H1 (cell line): ENCODE data around the gene TXNDC5. TPM values are rescaled to one million over a fixed set of nuclear protein-coding genes. Genes with fewer than 3 reads are reported as not detected.
A peak's percentile ranks its signal among the peaks of the same experiment; 100 is the strongest.

Experiments
- CTCF ChIA-PET: fragments of 300-600 bp; sonication (Branson Sonifier 250); formaldehyde crosslinking; loops from one replicate; lab custom pipeline; 2021; ENCODE audit not compliant: partially characterized antibody; lab: Charles Lee
- POLR2A ChIA-PET: fragments of 300-600 bp; sonication (Branson Sonifier 250); formaldehyde crosslinking; loops from one replicate; lab custom pipeline; 2021; ENCODE audit warnings: inconsistent platforms; ENCODE audit not compliant: partially characterized antibody; lab: Charles Lee
- DNase-seq, 2 experiments: peaks; one replicate each; pipeline versions ENCODE4 v3.0.0 to v3.0.0-alpha.2; 2010 to 2022; ENCODE audit warnings: low spot score in 2 of 2, low read depth in 1 of 2, mixed read lengths in 1 of 2
- FAIRE-seq: peaks from 2 replicates; lab custom pipeline; 2011; peaks lifted over from hg19 to GRCh38; lab: Jason Lieb, UNC
- H2AFZ ChIP-seq: 2 replicates; pipeline ENCODE4 v1.8.1; 2012; ENCODE audit warnings: low read length, inconsistent platforms
- H2AK5ac ChIP-seq: 2 replicates; pipeline ENCODE4 v1.6.1; 2013; ENCODE audit warnings: low read depth, low read length
- H2BK120ac ChIP-seq: replicated peaks from 2 replicates; pipeline ENCODE3; 2013; ENCODE audit warnings: low read depth, low read length, inconsistent platforms
- H2BK12ac ChIP-seq: 2 replicates; pipeline ENCODE4 v1.6.1; 2013; ENCODE audit warnings: low read depth, low read length
- H2BK15ac ChIP-seq: 2 replicates; pipeline ENCODE4 v1.6.1; 2013; ENCODE audit warnings: low read length
- H2BK20ac ChIP-seq: 2 replicates; pipeline ENCODE4 v1.6.1; 2013; ENCODE audit warnings: low read length
- H2BK5ac ChIP-seq: 2 replicates; pipeline ENCODE4 v1.6.1; 2013; ENCODE audit warnings: low read depth, low read length
- H3K14ac ChIP-seq: 2 replicates; pipeline ENCODE4 v1.6.1; 2013; ENCODE audit warnings: inconsistent platforms; ENCODE audit not compliant: insufficient read length
- H3K18ac ChIP-seq: 2 replicates; pipeline ENCODE4 v1.6.1; 2013; ENCODE audit warnings: low read length; ENCODE audit errors: extremely low read depth
- H3K23ac ChIP-seq: 2 replicates; pipeline ENCODE4 v1.6.1; 2013; ENCODE audit warnings: inconsistent platforms; ENCODE audit not compliant: insufficient read length
- H3K23me2 ChIP-seq: 2 replicates; pipeline ENCODE4 v1.6.1; 2013; ENCODE audit warnings: low read depth, low read length
- H3K27ac ChIP-seq: 2 replicates; pipeline ENCODE4 v1.6.1; 2011; ENCODE audit warnings: low read depth, low read length, inconsistent platforms
- H3K27me3 ChIP-seq, 4 experiments: replicated peaks in 1 of 4; 1 replicate in 1 of 4; 2 replicates in 3 of 4; pipeline versions ENCODE4 v1.6.1 to v1.8.1; 2011 to 2013; ENCODE audit warnings: low read length in 3 of 4, mild to moderate bottlenecking in 3 of 4, inconsistent platforms in 2 of 4, mixed read lengths in 2 of 4, moderate library complexity in 1 of 4; ENCODE audit not compliant: control insufficient read depth in 3 of 4, insufficient read depth in 3 of 4; ENCODE audit errors: extremely low read depth in 1 of 4
- H3K36me3 ChIP-seq, 4 experiments: 2 replicates each; pipeline versions ENCODE4 v1.6.1 to v1.8.1; 2011 to 2013; ENCODE audit warnings: mild to moderate bottlenecking in 4 of 4, low read length in 3 of 4, moderate library complexity in 2 of 4, control low read depth in 1 of 4, inconsistent platforms in 1 of 4; ENCODE audit not compliant: insufficient read depth in 4 of 4, control insufficient read depth in 2 of 4
- H3K4ac ChIP-seq: replicated peaks from 2 replicates; pipeline ENCODE3; 2013; ENCODE audit warnings: low read length, low read depth, mixed read lengths, inconsistent platforms; ENCODE audit not compliant: insufficient read length
- H3K4me1 ChIP-seq, 4 experiments: replicated peaks in 1 of 4; 1 replicate in 1 of 4; 2 replicates in 3 of 4; pipeline versions ENCODE4 v1.6.1 to v1.8.1; 2011 to 2013; ENCODE audit warnings: low read length in 3 of 4, inconsistent platforms in 2 of 4, mixed read lengths in 1 of 4; ENCODE audit not compliant: insufficient read depth in 4 of 4, control insufficient read depth in 3 of 4
- H3K4me2 ChIP-seq, 2 experiments: 2 replicates each; pipeline versions ENCODE4 v1.6.1 to v1.8.1; 2011 to 2013; ENCODE audit warnings: low read depth in 2 of 2, low read length in 2 of 2, control low read depth in 1 of 2, inconsistent platforms in 1 of 2, mild to moderate bottlenecking in 1 of 2; ENCODE audit not compliant: insufficient read depth in 1 of 2
- H3K4me3 ChIP-seq, 4 experiments: fragments of 200-600, 300-600 bp in 1 of 4; sonication (generic), shearing (Covaris generic), sonication (Bioruptor Twin) in 1 of 4; 2 replicates each; pipeline versions ENCODE4 v1.5.1 to v1.8.1; 2011 to 2016; ENCODE audit warnings: low read length in 4 of 4, low read depth in 3 of 4, control low read depth in 2 of 4, inconsistent platforms in 2 of 4, mild to moderate bottlenecking in 2 of 4, mixed read lengths in 1 of 4, moderate library complexity in 1 of 4; ENCODE audit not compliant: insufficient read depth in 2 of 4; ENCODE audit errors: extremely low read depth in 1 of 4
- H3K56ac ChIP-seq: replicated peaks from 2 replicates; pipeline ENCODE3; 2013; ENCODE audit warnings: low read depth, mild to moderate bottlenecking, mixed read lengths, low read length, inconsistent platforms; ENCODE audit not compliant: insufficient read length
- H3K79me1 ChIP-seq: 2 replicates; pipeline ENCODE4 v1.6.1; 2013; ENCODE audit warnings: low read depth, low read length, control low read depth
- H3K79me2 ChIP-seq, 2 experiments: 2 replicates each; pipeline versions ENCODE4 v1.6.1 to v1.8.1; 2012 to 2013; ENCODE audit warnings: low read length in 2 of 2, mild to moderate bottlenecking in 2 of 2, inconsistent platforms in 1 of 2; ENCODE audit not compliant: insufficient read depth in 2 of 2, control insufficient read depth in 1 of 2
- H3K9ac ChIP-seq, 4 experiments: replicated peaks in 1 of 4; 1 replicate in 1 of 4; 2 replicates in 3 of 4; pipeline versions ENCODE4 v1.6.1 to v1.8.1; 2011 to 2013; ENCODE audit warnings: low read depth in 3 of 4, low read length in 3 of 4, control low read depth in 2 of 4, mild to moderate bottlenecking in 2 of 4, moderate library complexity in 2 of 4, inconsistent platforms in 1 of 4; ENCODE audit errors: extremely low read depth in 1 of 4
- H3K9me3 ChIP-seq, 2 experiments: 2 replicates each; pipeline versions ENCODE4 v1.6.1 to v1.8.1; 2012 to 2013; ENCODE audit warnings: mild to moderate bottlenecking in 2 of 2, moderate library complexity in 2 of 2, control low read depth in 1 of 2, inconsistent platforms in 1 of 2, low read depth in 1 of 2, low read length in 1 of 2, mixed read lengths in 1 of 2; ENCODE audit not compliant: insufficient read depth in 2 of 2
- H4K20me1 ChIP-seq, 2 experiments: replicated peaks in 1 of 2; 2 replicates each; pipeline versions ENCODE3 to v1.8.1; 2011 to 2013; ENCODE audit warnings: inconsistent platforms in 2 of 2, low read length in 2 of 2, mild to moderate bottlenecking in 1 of 2; ENCODE audit not compliant: insufficient read depth in 2 of 2, control insufficient read depth in 1 of 2
- H4K5ac ChIP-seq: 2 replicates; pipeline ENCODE4 v1.6.1; 2013; ENCODE audit warnings: low read length, low read depth, mixed read lengths, inconsistent platforms; ENCODE audit not compliant: insufficient read length
- H4K8ac ChIP-seq: 2 replicates; pipeline ENCODE4 v1.8.0; 2013; ENCODE audit warnings: mild to moderate bottlenecking, moderate library complexity, low read length, inconsistent platforms; ENCODE audit not compliant: insufficient read depth; ENCODE audit errors: extremely low read depth
- H4K91ac ChIP-seq: replicated peaks from 2 replicates; pipeline ENCODE3; 2013; ENCODE audit warnings: low read length, mixed read lengths, inconsistent platforms; ENCODE audit not compliant: insufficient read length
- ASH2L ChIP-seq: fragments of 200-600, 300-600 bp; sonication (generic); IDR thresholded peaks from one replicate; pipeline ENCODE4 v1.7.1; 2017; ENCODE audit warnings: low read length
- BACH1 ChIP-seq: IDR thresholded peaks from 2 replicates; pipeline ENCODE4 v1.6.1; 2012; ENCODE audit warnings: low read length, improper control_type of control experiment
- BCL11A ChIP-seq, 2 experiments: IDR thresholded peaks; one replicate each; pipeline ENCODE4 v1.6.1; 2011; ENCODE audit warnings: low read depth in 2 of 2, low read length in 2 of 2, mild to moderate bottlenecking in 2 of 2
- CBX8 ChIP-seq: fragments of 300-800, 300-1000 bp; sonication (generic); IDR thresholded peaks from 2 replicates; pipeline ENCODE4 v1.7.1; 2016; ENCODE audit warnings: low read depth, low read length, borderline replicate concordance
- CHD1 ChIP-seq: IDR thresholded peaks from 2 replicates; pipeline ENCODE4 v1.6.1; 2012; ENCODE audit warnings: low read depth, low read length, improper control_type of control experiment
- CTBP2 ChIP-seq: IDR thresholded peaks from 2 replicates; pipeline ENCODE4 v1.7.0; 2011; ENCODE audit warnings: borderline replicate concordance, mild to moderate bottlenecking, moderate library complexity, mixed read lengths, low read length; ENCODE audit not compliant: insufficient read depth, insufficient read length
- JUND ChIP-seq: IDR thresholded peaks from 2 replicates; pipeline ENCODE4 v1.6.1; 2011; ENCODE audit warnings: mild to moderate bottlenecking, improper control_type of control experiment, low read length
- PHF8 ChIP-seq: fragments of 200-600 bp; sonication (generic); conservative IDR thresholded peaks from 2 replicates; pipeline ENCODE4 v1.7.1; 2012; ENCODE audit warnings: low read depth, mild to moderate bottlenecking, inconsistent platforms, low read length, moderate library complexity
- RFX5 ChIP-seq: IDR thresholded peaks from 2 replicates; pipeline ENCODE4 v1.6.1; 2011; ENCODE audit warnings: low read depth, low read length, improper control_type of control experiment, borderline replicate concordance
- RNF2 ChIP-seq: fragments of 200-900, 300-1000 bp; sonication (generic); IDR thresholded peaks from 2 replicates; pipeline ENCODE4 v1.7.1; 2016; ENCODE audit warnings: borderline replicate concordance, low read depth, mild to moderate bottlenecking, antibody characterized with exemption, low read length; ENCODE audit not compliant: poor library complexity, severe bottlenecking; ENCODE audit errors: missing control alignments
- SIN3A ChIP-seq, 2 experiments: IDR thresholded peaks in 1 of 2; conservative IDR thresholded peaks in 1 of 2; 2 replicates each; pipeline ENCODE4 v1.6.1; 2011 to 2012; ENCODE audit warnings: low read length in 2 of 2, improper control_type of control experiment in 1 of 2, low read depth in 1 of 2, mild to moderate bottlenecking in 1 of 2
- SP4 ChIP-seq: IDR thresholded peaks from 2 replicates; pipeline ENCODE4 v1.6.1; 2012; ENCODE audit warnings: low read length, inconsistent platforms
- WGBS, 2 experiments: shearing (Covaris generic) in 1 of 2; methylation state at CpG; one replicate each; pipeline versions ENCODE4 v1.1.6 to v1.1.7; 2013 to 2015; ENCODE audit warnings: low lambda C conversion rate in 2 of 2, mixed read lengths in 2 of 2, inconsistent platforms in 1 of 2, low coverage in 1 of 2, missing lambda C conversion rate in 1 of 2; ENCODE audit not compliant: insufficient replicate concordance in 2 of 2, insufficient coverage in 1 of 2, insufficient read length in 1 of 2; ENCODE audit errors: extremely low coverage in 1 of 2, missing lambda C conversion rate in 1 of 2; 5-methylcytosine and 5-hydroxymethylcytosine counted together
- polyA plus RNA-seq, 7 experiments: library from polyadenylated mRNA; depleted of rRNA in 3 of 7; stranded (reverse) in 5 of 7; unstranded in 2 of 7; fragments of >200 nt in 5 of 7; fragments of 200-250 nt in 2 of 7; gene quantifications; 1 replicate in 5 of 7; 2 replicates in 1 of 7; 4 replicates in 1 of 7; pipeline versions ENCODE4 v1.2.1 to v1.2.3, GENCODE V29; 2011 to 2013; ENCODE audit warnings: missing spikeins in 2 of 7, mixed read lengths in 2 of 7
- total RNA-seq: library from RNA; stranded (reverse); fragmentation: NEBNext Ultra II Directional; extraction: Animal tissue kit (Norgen Biotek cat#: 25700); gene quantifications from 2 replicates; pipeline ENCODE4 v1.2.1, GENCODE V29; 2021

TXNDC5 gene
- total and polyA plus RNA-seq, 2 of the 8 experiments (the other 6 are each of a cell fraction or from before 2014, with no cell fraction given): 114 to 172 TPM

DNA sequence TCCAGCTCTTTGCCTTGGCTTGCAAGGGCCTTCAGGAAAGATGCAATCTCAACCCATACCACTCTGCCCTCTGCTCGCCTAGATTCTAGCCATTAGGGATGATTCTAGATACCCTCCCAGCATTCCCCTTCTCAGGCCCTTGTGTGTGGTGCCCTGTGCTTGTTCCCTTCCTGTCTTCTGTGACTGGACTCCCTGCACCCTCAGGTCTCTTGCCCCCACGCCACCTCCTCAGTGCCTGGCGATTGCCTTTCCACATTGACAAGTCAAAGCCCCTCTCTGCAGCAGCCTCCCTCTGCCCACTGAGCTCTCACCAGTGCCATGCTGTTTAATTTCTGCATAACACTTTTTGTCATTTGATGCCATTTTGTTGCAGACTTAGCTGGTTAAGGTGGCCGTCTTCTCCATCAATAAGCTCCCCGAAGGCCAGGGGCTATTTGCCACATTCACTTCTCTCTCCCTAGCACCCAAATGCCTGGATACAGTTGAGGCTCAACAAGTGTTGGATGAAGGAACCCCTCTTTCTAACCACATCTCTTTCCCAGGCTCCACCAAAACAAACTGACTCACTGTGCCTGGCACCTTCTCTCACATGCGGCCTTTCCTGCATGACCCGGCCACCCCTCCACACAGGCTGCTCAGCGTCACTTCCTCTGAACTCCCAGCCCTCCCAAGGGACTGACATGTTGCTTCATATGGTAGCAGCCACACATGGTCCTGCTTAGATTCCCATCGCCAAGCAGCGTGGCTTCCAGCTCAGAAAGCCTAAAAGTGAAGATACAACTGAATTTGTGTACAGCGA lies 4.6 kb upstream of the TXNDC5 start:
- Histone ChIP-seq H3K56ac (no peak overlapping the region), H2AFZ (no peak overlapping the region), H3K79me2 (no peaks in the 10 kb centered on the region), H3K18ac (no peak overlapping the region), H2BK120ac (no peak overlapping the region), H2BK5ac (no peak overlapping the region), H3K79me1 (no peaks in the 10 kb centered on the region; the same call in 1 of the 2 replicates), H4K8ac (no peak overlapping the region), H4K91ac (no peak overlapping the region), H2BK15ac (no peak overlapping the region), H2BK20ac (peak overlapping the region; percentile 56; the same call in 1 of the 2 replicates), H3K9ac (no peak overlapping the region), H2BK12ac (no peak overlapping the region), H3K4me1 (peaks cover 0 to 2% (median 1%) of the 10 kb centered on the region in 4 experiments; a peak in 2 of 7 replicates), H3K4ac (no peak overlapping the region), H4K20me1 (no peaks in the 10 kb centered on the region), H3K23me2 (peaks cover 2% of the 10 kb centered on the region; the same call in 1 of the 2 replicates), H3K27me3 (peaks cover 0 to 14% (median 3%) of the 10 kb centered on the region in 4 experiments; a peak in 4 of 7 replicates), H3K4me2 (no peak overlapping the region), H3K4me3 (no peak overlapping the region), H3K36me3 (no peaks in the 10 kb centered on the region), H3K14ac (no peak overlapping the region), H3K9me3 (no peaks in the 10 kb centered on the region), H4K5ac (no peak overlapping the region), H2AK5ac (no peak overlapping the region), H3K23ac (no peak overlapping the region), H3K27ac (no peak overlapping the region)
- CTCF ChIA-PET: interaction anchor here (1.1 to 3.3 kb wide), 3 partner anchors 11 to 77 kb away, joined by 4 to 14 read pairs (median 5); no protein-coding TSS in a partner anchor
- DNase-seq (no peak), FAIRE-seq (no peak)
- POLR2A ChIA-PET: interaction anchor here (1.2 to 1.5 kb wide), 2 partner anchors 49 to 148 kb away, joined by 3 read pairs; no protein-coding TSS in a partner anchor
- 87% methylated on average over 11 of the region's 11 CpGs; no CpG with 5 or more reads in 1 of the 2 experiments for WGBS, 2 experiments
- no peak for TF ChIP-seq SIN3A (conservative IDR thresholded peaks at IDR 0.05 in 1 of 2, IDR thresholded peaks at IDR 0.05 in 1 of 2; ENCODE audit: low read depth in 1 of 2, low read length in 2 of 2)
- no peak for TF ChIP-seq JUND
- TF ChIP-seq BCL11A (IDR thresholded peaks at IDR 0.05; ENCODE audit: low read depth in 2 of 2, low read length in 2 of 2): no peak
- no peak for TF ChIP-seq CTBP2
- no peak for TF ChIP-seq BACH1
- TF ChIP-seq RFX5: no peak
- TF ChIP-seq CBX8: no peak
- no peak for TF ChIP-seq CHD1
- TF ChIP-seq PHF8: no peak
- TF ChIP-seq ASH2L: no peak
- TF ChIP-seq SP4: no peak
- no peak for TF ChIP-seq RNF2
